ENCODE results near the gene AKNAD1. TPM values are rescaled to one million over a fixed set of nuclear protein-coding genes. Genes with fewer than 3 reads are reported as not detected.

AKNAD1 gene
- polyA plus RNA-seq, 3 donors: not detected

- H3K27me3 Mint-ChIP-seq (ENCODE audit: low read depth in 3 of 3): peaks cover 0 to 2% (median 0%) of the 10 kb centered on the region in 3 donors
- H2AFZ ChIP-seq (ENCODE audit: insufficient read depth, low read depth, low read length, poor library complexity, severe bottlenecking): no peak overlapping the region
- peak in 1 of 3 donors; percentile 32 for DNase-seq
- intact Hi-C loops (cut with micrococcal nuclease): no loop called here
- no peaks in the 10 kb centered on the region for H3K4me1 ChIP-seq (ENCODE audit: control insufficient read depth in 1 of 2, insufficient read depth in 2 of 2, low read length in 2 of 2)
- 65% methylated on average over 8 of the region's 12 CpGs for WGBS (ENCODE audit: insufficient coverage)
- H3K9me3 Mint-ChIP-seq: no peaks in the 10 kb centered on the region
- TF ChIP-seq CTCF (IDR thresholded peaks at IDR 0.05): no peak
- H3K4me3 ChIP-seq (replicated peaks in 1 of 3; ENCODE audit: low read depth in 2 of 3, low read length in 3 of 3): no peak overlapping the region
- H4K20me1 ChIP-seq (ENCODE audit: insufficient read depth, low read length): no peaks in the 10 kb centered on the region
- no peaks in the 10 kb centered on the region for H3K79me2 ChIP-seq (ENCODE audit: insufficient read depth, low read length)
- peaks cover 4% of the 10 kb centered on the region for H3K4me1 Mint-ChIP-seq
- H3K36me3 ChIP-seq (replicated peaks in 1 of 2; ENCODE audit: control insufficient read depth in 1 of 2, insufficient read depth in 2 of 2, low read length in 2 of 2): peaks cover 12 to 13% of the 10 kb centered on the region in 2 donors
- no peak overlapping the region for H3K4me2 ChIP-seq (replicated peaks; ENCODE audit: extremely low read depth, low read length, poor library complexity, severe bottlenecking)
- no peak overlapping the region for H3K27ac ChIP-seq (ENCODE audit: low read depth in 1 of 2, low read length in 2 of 2)
- H3K36me3 Mint-ChIP-seq: peaks cover 7 to 10% of the 10 kb centered on the region in 2 donors
- peak overlapping the region in 1 of 2 donors; percentile 44 for H3K4me3 Mint-ChIP-seq
- no peak overlapping the region for H3K9ac ChIP-seq (ENCODE audit: insufficient read depth, low read length, poor library complexity, severe bottlenecking)
- no peaks in the 10 kb centered on the region for H3K27me3 ChIP-seq (ENCODE audit: control insufficient read depth in 2 of 2, insufficient read depth in 2 of 2, low read length in 2 of 2)
- H3K27ac Mint-ChIP-seq: no peak overlapping the region
- H3K9me3 ChIP-seq (replicated peaks in 1 of 2; ENCODE audit: control insufficient read depth in 1 of 2, insufficient read depth in 1 of 2, low read length in 2 of 2): no peaks in the 10 kb centered on the region
Observed at GRCh38 chr1:108816049-108816893, 40.6 kb downstream of the AKNAD1 start.

DNA sequence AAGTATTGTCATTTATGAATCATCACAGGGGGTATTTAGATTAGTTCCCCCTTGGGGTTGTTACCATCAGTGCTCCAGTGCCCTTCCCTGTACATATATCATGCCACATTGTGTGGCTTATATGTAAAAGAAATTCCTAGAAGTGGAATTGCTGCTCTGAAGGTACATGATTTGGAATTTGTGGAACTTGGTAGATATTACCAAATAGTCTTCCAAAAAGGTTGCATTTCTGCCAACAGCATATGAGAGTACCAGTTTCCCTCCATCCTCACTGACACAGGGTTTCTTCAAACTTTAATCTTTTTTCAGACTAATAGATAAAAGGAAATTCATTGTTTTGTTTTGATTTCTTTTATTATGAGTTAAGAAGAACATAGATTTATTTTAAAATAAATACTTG, 41.3 kb downstream of the AKNAD1 start:
- DNase-seq: no peak
- Mint-ChIP-seq H3K4me3 (no peak overlapping the region), H3K27ac (no peak overlapping the region), H3K27me3 (ENCODE audit: low read depth in 3 of 3) (peaks cover 0 to 2% (median 0%) of the 10 kb centered on the region in 3 donors), H3K9me3 (no peaks in the 10 kb centered on the region), H3K4me1 (peaks cover 4% of the 10 kb centered on the region), H3K36me3 (peaks cover 9 to 13% of the 10 kb centered on the region in 2 donors)
- Histone ChIP-seq H4K20me1 (ENCODE audit: insufficient read depth, low read length) (no peaks in the 10 kb centered on the region), H3K4me3 (replicated peaks in 1 of 3; ENCODE audit: low read depth in 2 of 3, low read length in 3 of 3) (no peak overlapping the region), H3K9ac (ENCODE audit: insufficient read depth, low read length, poor library complexity, severe bottlenecking) (no peak overlapping the region), H3K79me2 (ENCODE audit: insufficient read depth, low read length) (no peaks in the 10 kb centered on the region), H3K27ac (ENCODE audit: low read depth in 1 of 2, low read length in 2 of 2) (no peak overlapping the region), H3K4me2 (replicated peaks; ENCODE audit: extremely low read depth, low read length, poor library complexity, severe bottlenecking) (no peak overlapping the region), H3K36me3 (replicated peaks in 1 of 2; ENCODE audit: control insufficient read depth in 1 of 2, insufficient read depth in 2 of 2, low read length in 2 of 2) (peaks cover 17 to 20% of the 10 kb centered on the region in 2 donors), H2AFZ (ENCODE audit: insufficient read depth, low read depth, low read length, poor library complexity, severe bottlenecking) (no peak overlapping the region), H3K4me1 (ENCODE audit: control insufficient read depth in 1 of 2, insufficient read depth in 2 of 2, low read length in 2 of 2) (no peaks in the 10 kb centered on the region), H3K27me3 (ENCODE audit: control insufficient read depth in 2 of 2, insufficient read depth in 2 of 2, low read length in 2 of 2) (no peaks in the 10 kb centered on the region), H3K9me3 (replicated peaks in 1 of 2; ENCODE audit: control insufficient read depth in 1 of 2, insufficient read depth in 1 of 2, low read length in 2 of 2) (no peaks in the 10 kb centered on the region)
- no peak for TF ChIP-seq CTCF (IDR thresholded peaks at IDR 0.05)
- intact Hi-C loops (cut with micrococcal nuclease): no loop called here
